CD4-positive, CD25-positive, alpha-beta regulatory T cell (primary cell): ENCODE results near the gene RSU1. TPM values are rescaled to one million over a fixed set of nuclear protein-coding genes. Genes with fewer than 3 reads are reported as not detected.
"Not testable (repeated sequence)": the region's sequence is repeated elsewhere in the genome, so short reads cannot be mapped to it uniquely, and the experiment has no call there.

ENCODE experiments used
- ATAC-seq, 2 donors: fragments of 150-1000 bp; cut with Tn5 transposase; one replicate each; pipeline ENCODE4 v1.10.0; 2021; ENCODE audit warnings: low read depth in 2 of 2, moderate number of reproducible peaks in 2 of 2, moderate library complexity in 1 of 2
- DNase-seq, 3 donors: peaks; one replicate each; pipeline versions ENCODE4 v3.0.0 to v3.0.0-alpha.2; 2012 to 2022; ENCODE audit warnings: mixed read lengths in 1 of 3
- H3K27ac ChIP-seq: one replicate; pipeline ENCODE4 v1.7.0; 2013; ENCODE audit warnings: mild to moderate bottlenecking, low read length; ENCODE audit not compliant: insufficient read depth, poor library complexity, severe bottlenecking
- H3K27me3 ChIP-seq: one replicate; pipeline ENCODE4 v1.7.0; 2013; ENCODE audit warnings: low read length; ENCODE audit not compliant: control insufficient read depth, insufficient read depth
- H3K36me3 ChIP-seq: one replicate; pipeline ENCODE4 v1.7.0; 2013; ENCODE audit warnings: mild to moderate bottlenecking, low read length, moderate library complexity; ENCODE audit not compliant: control insufficient read depth, insufficient read depth
- H3K4me1 ChIP-seq: 2 replicates; pipeline ENCODE4 v1.7.0; 2013; ENCODE audit warnings: mild to moderate bottlenecking, low read length; ENCODE audit not compliant: insufficient read depth, control insufficient read depth, poor library complexity, severe bottlenecking
- H3K4me3 ChIP-seq: one replicate; pipeline ENCODE4 v1.7.0; 2013; ENCODE audit warnings: low read depth, mild to moderate bottlenecking, low read length, moderate library complexity
- H3K9me3 ChIP-seq, 2 experiments: 1 replicate in 1 of 2; 2 replicates in 1 of 2; pipeline ENCODE4 v1.7.0; 2013; ENCODE audit warnings: low read length in 2 of 2, mild to moderate bottlenecking in 1 of 2, moderate library complexity in 1 of 2; ENCODE audit not compliant: control insufficient read depth in 2 of 2
- H3K27ac Mint-ChIP-seq, 3 donors: one replicate each; pipeline ENCODE4 v1.8.0; 2020 to 2022; ENCODE audit warnings: mild to moderate bottlenecking in 3 of 3, mixed read lengths in 3 of 3, moderate library complexity in 2 of 3
- H3K27me3 Mint-ChIP-seq: one replicate; pipeline ENCODE4 v1.8.0; 2022; ENCODE audit warnings: mild to moderate bottlenecking, mixed read lengths
- H3K36me3 Mint-ChIP-seq: one replicate; pipeline ENCODE4 v1.8.0; 2020; ENCODE audit warnings: mixed read lengths
- H3K4me1 Mint-ChIP-seq, 4 donors: one replicate each; pipeline ENCODE4 v1.8.0; 2020 to 2022; ENCODE audit warnings: mixed read lengths in 4 of 4, mild to moderate bottlenecking in 1 of 4
- H3K4me3 Mint-ChIP-seq, 4 donors: one replicate each; pipeline ENCODE4 v1.8.0; 2020 to 2022; ENCODE audit warnings: mild to moderate bottlenecking in 4 of 4, mixed read lengths in 4 of 4, moderate library complexity in 3 of 4
- H3K9me3 Mint-ChIP-seq, 7 donors: one replicate each; pipeline ENCODE4 v1.8.0; 2020 to 2022; ENCODE audit warnings: mixed read lengths in 7 of 7, mild to moderate bottlenecking in 3 of 7, moderate library complexity in 2 of 7
- polyA plus RNA-seq, 4 donors: library from polyadenylated mRNA; unstranded; fragments of 300-500 nt; fragmentation: Illumina TruSeq; gene quantifications; one replicate each; pipeline ENCODE4 v1.2.3, GENCODE V29; 2021
- total RNA-seq: library from RNA; stranded (reverse); gene quantifications from one replicate; pipeline ENCODE4 v1.2.3, GENCODE V29; 2022

RSU1 gene
- total and polyA plus RNA-seq, 5 donors from 2014 or later, result 69.2 to 165 (median 139) TPM

GRCh38 chr10:16835228-16835627 lies 18.0 kb upstream of the RSU1 start:
- Histone ChIP-seq H3K27ac (no peak overlapping the region), H3K9me3 (no peaks in the 10 kb centered on the region), H3K4me1 (peaks cover 7% of the 10 kb centered on the region), H3K27me3 (no peaks in the 10 kb centered on the region), H3K4me3 (peak overlapping the region; percentile 79), H3K36me3 (no peaks in the 10 kb centered on the region)
- peaks cover 4% of the 10 kb centered on the region for H3K27me3 Mint-ChIP-seq
- ATAC-seq (peak; percentile 96 to 97), DNase-seq (peak; percentile 10 to 75 (median 58))
- peaks cover 0 to 14% (median 9%) of the 10 kb centered on the region in 4 donors for H3K4me1 Mint-ChIP-seq
- H3K9me3 Mint-ChIP-seq, result no peaks in the 10 kb centered on the region
- H3K4me3 Mint-ChIP-seq, result peak overlapping the region; percentile 1 to 76 (median 74)
- peaks cover 4% of the 10 kb centered on the region for H3K36me3 Mint-ChIP-seq
- peak overlapping the region in 2 of 3 donors; percentile 67 to 76 for H3K27ac Mint-ChIP-seq

- H3K4me3 ChIP-seq, result no peak overlapping the region
- H3K27me3 ChIP-seq, result no peaks in the 10 kb centered on the region
- no peak for DNase-seq
- peaks cover 12% of the 10 kb centered on the region for H3K4me1 ChIP-seq
- ATAC-seq, result no peak
- Mint-ChIP-seq H3K4me3 (no peak overlapping the region), H3K4me1 (peaks cover 0 to 23% (median 11%) of the 10 kb centered on the region in 4 donors), H3K9me3 (no peaks in the 10 kb centered on the region), H3K27me3 (peaks cover 8% of the 10 kb centered on the region), H3K27ac (no peak overlapping the region), H3K36me3 (no peaks in the 10 kb centered on the region)
- H3K27ac ChIP-seq, result no peak overlapping the region
- H3K36me3 ChIP-seq, result no peaks in the 10 kb centered on the region
- no peaks in the 10 kb centered on the region for H3K9me3 ChIP-seq
These were observed 15.3 kb upstream of the RSU1 start for GRCh38 chr10:16832351-16833080.

GRCh38 chr10:16828701-16829175 lies 11.5 kb upstream of the RSU1 start:
- H3K27me3 Mint-ChIP-seq, result peaks cover 8% of the 10 kb centered on the region
- H3K27ac ChIP-seq, result no peak overlapping the region
- no peak overlapping the region for H3K4me3 Mint-ChIP-seq
- no peaks in the 10 kb centered on the region for H3K9me3 ChIP-seq
- H3K4me1 ChIP-seq, result peaks cover 5% of the 10 kb centered on the region
- H3K4me1 Mint-ChIP-seq, result peaks cover 0 to 11% (median 4%) of the 10 kb centered on the region in 4 donors
- ATAC-seq, result no peak
- H3K36me3 ChIP-seq, result no peaks in the 10 kb centered on the region
- H3K36me3 Mint-ChIP-seq, result no peaks in the 10 kb centered on the region
- no peak for DNase-seq
- no peak overlapping the region for H3K27ac Mint-ChIP-seq
- H3K27me3 ChIP-seq, result no peaks in the 10 kb centered on the region
- H3K4me3 ChIP-seq, result no peak overlapping the region
- H3K9me3 Mint-ChIP-seq, result peaks cover 0 to under 1% (median 0%) of the 10 kb centered on the region in 7 donors

GRCh38 chr10:16828114-16828568 lies 10.9 kb upstream of the RSU1 start:
- peaks cover 0 to 9% (median 4%) of the 10 kb centered on the region in 4 donors for H3K4me1 Mint-ChIP-seq
- DNase-seq (peak; percentile 45 to 84 (median 74)), ATAC-seq (peak; percentile 82 to 88)
- H3K27me3 Mint-ChIP-seq, result peaks cover 5% of the 10 kb centered on the region
- H3K27me3 ChIP-seq, result no peaks in the 10 kb centered on the region
- peaks cover 0 to 2% of the 10 kb centered on the region in 2 experiments for H3K9me3 ChIP-seq
- no peak overlapping the region for H3K27ac ChIP-seq
- H3K27ac Mint-ChIP-seq, result peak overlapping the region in 2 of 3 donors; percentile 36 to 43
- H3K36me3 Mint-ChIP-seq, result peaks cover 4% of the 10 kb centered on the region
- no peaks in the 10 kb centered on the region for H3K36me3 ChIP-seq
- peaks cover 5% of the 10 kb centered on the region for H3K4me1 ChIP-seq
- peaks cover 0 to 3% (median 3%) of the 10 kb centered on the region in 7 donors for H3K9me3 Mint-ChIP-seq
- H3K4me3 Mint-ChIP-seq, result no peak overlapping the region
- H3K4me3 ChIP-seq, result no peak overlapping the region

GRCh38 chr10:16827474-16827873 lies 10.2 kb upstream of the RSU1 start:
- not testable (repeated sequence) for H3K9me3 ChIP-seq, H3K9me3 Mint-ChIP-seq, H3K4me1 Mint-ChIP-seq, H3K36me3 Mint-ChIP-seq, H3K27ac ChIP-seq, H3K4me1 ChIP-seq, H3K36me3 ChIP-seq, H3K4me3 ChIP-seq, H3K27ac Mint-ChIP-seq, H3K27me3 Mint-ChIP-seq, H3K4me3 Mint-ChIP-seq, ATAC-seq, H3K27me3 ChIP-seq, DNase-seq

- DNase-seq, result no peak
- H3K4me3 Mint-ChIP-seq, result no peak overlapping the region
These were observed 5.6 kb upstream of the RSU1 start for GRCh38 chr10:16822726-16823360.

GRCh38 chr10:16822027-16822426 lies 4.8 kb upstream of the RSU1 start:
- Histone ChIP-seq H3K27ac (no peak overlapping the region), H3K27me3 (peaks cover 4% of the 10 kb centered on the region), H3K4me3 (no peak overlapping the region), H3K9me3 (peaks cover 0 to 17% of the 10 kb centered on the region in 2 experiments), H3K36me3 (no peaks in the 10 kb centered on the region), H3K4me1 (peaks cover 10% of the 10 kb centered on the region)
- Mint-ChIP-seq H3K4me1 (peaks cover 0 to 13% (median 4%) of the 10 kb centered on the region in 4 donors), H3K4me3 (no peak overlapping the region), H3K9me3 (peaks cover 2 to 14% (median 9%) of the 10 kb centered on the region in 7 donors), H3K36me3 (peaks cover 16% of the 10 kb centered on the region), H3K27ac (no peak overlapping the region), H3K27me3 (no peaks in the 10 kb centered on the region)
- DNase-seq (no peak), ATAC-seq (no peak)

More at GRCh38 chr10:16822726-16823360, 5.6 kb upstream of the RSU1 start:
- peaks cover 1% of the 10 kb centered on the region for H3K27me3 Mint-ChIP-seq
- Histone ChIP-seq H3K9me3 (peaks cover 0 to 17% of the 10 kb centered on the region in 2 experiments), H3K36me3 (no peaks in the 10 kb centered on the region), H3K27ac (no peak overlapping the region), H3K4me1 (peaks cover 6% of the 10 kb centered on the region), H3K27me3 (peaks cover 4% of the 10 kb centered on the region), H3K4me3 (no peak overlapping the region)
- peaks cover 0 to 6% (median 2%) of the 10 kb centered on the region in 4 donors for H3K4me1 Mint-ChIP-seq
- peaks cover 2 to 14% (median 7%) of the 10 kb centered on the region in 7 donors for H3K9me3 Mint-ChIP-seq
- peaks cover 16% of the 10 kb centered on the region for H3K36me3 Mint-ChIP-seq
- H3K27ac Mint-ChIP-seq, result peak overlapping the region in 1 of 3 donors; percentile 85
- ATAC-seq, result no peak
